Progenitor cell of endocrine pancreas (in vitro differentiated cells): ENCODE results near the gene NPC1L1. TPM values are rescaled to one million over a fixed set of nuclear protein-coding genes. Genes with fewer than 3 reads are reported as not detected.

Source experiments
- DNase-seq: peaks from one replicate; pipeline ENCODE4 v3.0.0; 2021; ENCODE audit warnings: low spot score; ENCODE audit not compliant: unreplicated experiment
- H3K27ac Mint-ChIP-seq: 2 replicates; pipeline ENCODE4 v1.8.0; 2021; ENCODE audit warnings: mild to moderate bottlenecking, moderate library complexity, mixed read lengths
- H3K27me3 Mint-ChIP-seq: 2 replicates; pipeline ENCODE4 v1.8.0; 2021; ENCODE audit warnings: mixed read lengths
- H3K36me3 Mint-ChIP-seq: 2 replicates; pipeline ENCODE4 v1.8.0; 2022; ENCODE audit warnings: mixed read lengths; ENCODE audit not compliant: insufficient read depth
- H3K4me1 Mint-ChIP-seq: 2 replicates; pipeline ENCODE4 v1.8.0; 2021; ENCODE audit warnings: low read depth, mixed read lengths
- H3K4me3 Mint-ChIP-seq: 2 replicates; pipeline ENCODE4 v1.8.0; 2021; ENCODE audit warnings: low read depth, mild to moderate bottlenecking, moderate library complexity, mixed read lengths
- H3K9me3 Mint-ChIP-seq: 2 replicates; pipeline ENCODE4 v1.8.0; 2021; ENCODE audit warnings: low read depth, mixed read lengths
- CTCF ChIP-seq: fragments of 200-600 bp; sonication (generic); IDR thresholded peaks from one replicate; pipeline ENCODE4 v1.5.0; 2021; ENCODE audit warnings: antibody characterized with exemption, mild to moderate bottlenecking; ENCODE audit not compliant: unreplicated experiment
- total RNA-seq: library from RNA; stranded (reverse); gene quantifications from 2 replicates; pipeline ENCODE4 v1.2.1, GENCODE V29; 2021

The NPC1L1 gene
- total RNA-seq, 1 donor from 2014 or later: 21.0 TPM

GRCh38 chr7:44476313-44476712 lies 64.8 kb downstream of the NPC1L1 start:
- no peak for DNase-seq
- no peak for TF ChIP-seq CTCF
- Mint-ChIP-seq H3K4me3 (no peak overlapping the region), H3K36me3 (peaks cover 11% of the 10 kb centered on the region), H3K9me3 (no peaks in the 10 kb centered on the region), H3K27me3 (no peaks in the 10 kb centered on the region), H3K4me1 (peaks cover 14% of the 10 kb centered on the region), H3K27ac (no peak overlapping the region)

GRCh38 chr7:44473295-44473694 lies 67.8 kb downstream of the NPC1L1 start:
- Mint-ChIP-seq H3K36me3 (peaks cover 9% of the 10 kb centered on the region), H3K27me3 (no peaks in the 10 kb centered on the region), H3K27ac (peak overlapping the region; percentile 80), H3K4me1 (peaks cover 30% of the 10 kb centered on the region), H3K9me3 (no peaks in the 10 kb centered on the region), H3K4me3 (no peak overlapping the region)
- TF ChIP-seq CTCF: no peak
- no peak for DNase-seq

GRCh38 chr7:44472843-44473242 lies 68.3 kb downstream of the NPC1L1 start:
- Mint-ChIP-seq H3K4me1 (peaks cover 33% of the 10 kb centered on the region), H3K27me3 (no peaks in the 10 kb centered on the region), H3K36me3 (peaks cover 14% of the 10 kb centered on the region), H3K9me3 (no peaks in the 10 kb centered on the region), H3K4me3 (no peak overlapping the region), H3K27ac (peak overlapping the region; percentile 80)
- TF ChIP-seq CTCF: no peak
- no peak for DNase-seq

GRCh38 chr7:44471850-44472249 lies 69.3 kb downstream of the NPC1L1 start:
- Mint-ChIP-seq H3K4me1 (peaks cover 33% of the 10 kb centered on the region), H3K27me3 (no peaks in the 10 kb centered on the region), H3K9me3 (no peaks in the 10 kb centered on the region), H3K36me3 (peaks cover 15% of the 10 kb centered on the region), H3K4me3 (no peak overlapping the region), H3K27ac (no peak overlapping the region)
- TF ChIP-seq CTCF: no peak
- no peak for DNase-seq

GRCh38 chr7:44471436-44471835 lies 69.7 kb downstream of the NPC1L1 start:
- TF ChIP-seq CTCF: no peak
- no peak for DNase-seq
- no peaks in the 10 kb centered on the region for H3K27me3 Mint-ChIP-seq
- peaks cover 16% of the 10 kb centered on the region for H3K36me3 Mint-ChIP-seq
- H3K4me3 Mint-ChIP-seq: no peak overlapping the region
- peaks cover 33% of the 10 kb centered on the region for H3K4me1 Mint-ChIP-seq
- H3K27ac Mint-ChIP-seq: no peak overlapping the region
- no peaks in the 10 kb centered on the region for H3K9me3 Mint-ChIP-seq
